Activated T-cell treated with anti-CD3 and anti-CD28 coated beads, Interleukin-2, amount 50 U/mL, for 24 hours (primary cell): Measurements from ENCODE around the gene ATPAF1.
A peak's percentile ranks its signal among the peaks of the same experiment; 100 is the strongest.

Source experiments
- DNase-seq: peaks from one replicate; pipeline ENCODE4 v3.0.0-alpha.2; 2020
- H3K27ac Mint-ChIP-seq: 2 replicates; pipeline ENCODE4 v1.8.0; 2020; ENCODE audit warnings: mild to moderate bottlenecking, mixed read lengths
- H3K27me3 Mint-ChIP-seq: 2 replicates; pipeline ENCODE4 v1.8.0; 2020; ENCODE audit warnings: mixed read lengths
- H3K36me3 Mint-ChIP-seq: 2 replicates; pipeline ENCODE4 v1.8.0; 2020; ENCODE audit warnings: low read depth, mixed read lengths
- H3K4me1 Mint-ChIP-seq: 2 replicates; pipeline ENCODE4 v1.8.0; 2020; ENCODE audit warnings: low read depth, mixed read lengths
- H3K4me3 Mint-ChIP-seq: 2 replicates; pipeline ENCODE4 v1.8.0; 2020; ENCODE audit warnings: mild to moderate bottlenecking, moderate library complexity, mixed read lengths
- H3K9me3 Mint-ChIP-seq: 2 replicates; pipeline ENCODE4 v1.8.0; 2020; ENCODE audit warnings: mixed read lengths

Gene ATPAF1

DNA sequence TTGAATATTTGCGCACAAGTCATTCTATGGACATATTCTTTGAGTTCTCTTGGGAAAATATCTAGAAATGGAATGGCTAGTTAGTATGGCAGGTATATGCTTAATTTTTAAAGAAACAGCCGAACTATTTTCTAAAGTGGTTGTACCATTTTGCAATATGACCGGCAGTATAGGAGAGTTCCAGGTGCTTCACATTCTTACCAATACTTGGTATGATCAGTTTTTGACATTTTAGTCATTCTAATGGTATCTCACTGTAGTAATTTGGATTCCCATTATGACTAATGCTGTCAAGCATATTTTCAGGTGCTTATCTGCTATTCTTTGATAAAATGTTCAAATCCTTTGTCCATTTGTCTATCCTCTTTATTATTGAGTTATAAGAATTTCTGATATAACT, 20.6 kb downstream of the ATPAF1 start:
- Mint-ChIP-seq H3K9me3 (peaks cover 4% of the 10 kb centered on the region), H3K4me3 (no peak overlapping the region), H3K4me1 (peaks cover 11% of the 10 kb centered on the region), H3K27ac (no peak overlapping the region), H3K36me3 (peaks cover 73% of the 10 kb centered on the region), H3K27me3 (no peaks in the 10 kb centered on the region)
- DNase-seq = no peak

DNA sequence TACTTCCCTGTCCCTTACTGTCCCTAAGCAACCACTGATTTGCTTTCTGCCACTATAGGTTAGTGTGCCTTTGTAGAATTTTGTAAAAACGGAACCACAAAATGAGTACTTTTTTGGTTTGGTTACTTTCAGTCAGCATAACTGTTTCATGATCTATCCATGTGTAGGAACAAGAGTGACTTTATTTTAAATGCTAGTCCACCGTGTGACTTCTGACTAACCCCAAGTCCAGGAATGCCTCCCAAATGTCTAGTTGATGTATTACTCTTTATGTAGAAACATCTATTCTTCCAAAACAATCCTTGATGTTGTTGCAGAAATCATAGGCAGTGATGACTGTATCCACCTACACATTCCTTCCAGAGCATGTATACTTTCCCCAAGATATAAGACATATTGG, 21.3 kb downstream of the ATPAF1 start:
- no peak overlapping the region for H3K4me3 Mint-ChIP-seq
- peaks cover 11% of the 10 kb centered on the region for H3K4me1 Mint-ChIP-seq
- no peak for DNase-seq
- no peaks in the 10 kb centered on the region for H3K27me3 Mint-ChIP-seq
- peaks cover 71% of the 10 kb centered on the region for H3K36me3 Mint-ChIP-seq
- H3K9me3 Mint-ChIP-seq = peaks cover 4% of the 10 kb centered on the region
- no peak overlapping the region for H3K27ac Mint-ChIP-seq

DNA sequence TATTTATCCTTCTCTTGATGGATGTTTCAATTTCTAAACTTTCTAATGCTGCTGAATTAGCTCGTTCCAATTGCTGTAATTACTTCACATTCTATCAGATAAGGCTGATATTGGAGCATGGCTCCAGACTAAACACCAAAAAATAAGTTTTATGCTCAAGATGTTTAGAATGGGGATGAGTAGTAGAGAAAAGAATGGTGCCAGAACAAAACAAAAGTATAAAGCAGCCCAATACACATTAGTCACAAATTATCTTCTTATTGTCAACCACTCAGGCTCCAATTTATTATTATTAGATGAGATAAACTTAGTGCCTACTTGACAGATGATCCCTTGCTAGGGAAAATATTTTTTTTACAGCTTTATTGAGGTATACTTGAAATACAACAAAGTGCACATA, 21.8 kb downstream of the ATPAF1 start:
- H3K4me3 Mint-ChIP-seq = no peak overlapping the region
- DNase-seq = no peak
- H3K27ac Mint-ChIP-seq = no peak overlapping the region
- peaks cover 11% of the 10 kb centered on the region for H3K4me1 Mint-ChIP-seq
- peaks cover 4% of the 10 kb centered on the region for H3K9me3 Mint-ChIP-seq
- peaks cover 71% of the 10 kb centered on the region for H3K36me3 Mint-ChIP-seq
- no peaks in the 10 kb centered on the region for H3K27me3 Mint-ChIP-seq

DNA sequence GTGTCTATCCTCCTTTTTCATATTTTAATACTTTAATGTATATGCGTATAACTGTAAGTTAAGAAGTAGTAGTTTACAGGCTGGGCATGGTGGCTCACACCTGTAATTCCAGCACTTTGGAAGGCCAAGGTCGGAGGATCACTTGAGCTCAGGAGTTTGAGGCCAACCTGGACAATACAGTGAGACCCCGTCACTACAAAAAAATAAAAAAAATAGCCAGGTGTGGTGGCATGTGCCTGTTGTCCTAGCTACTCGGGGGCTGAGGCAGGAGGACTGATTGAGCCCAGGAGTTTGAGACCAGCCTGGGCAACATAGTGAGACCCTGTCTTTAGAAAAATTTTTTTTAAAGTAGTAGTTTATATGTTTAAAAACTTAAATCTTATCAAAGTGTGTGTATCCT, 22.3 kb downstream of the ATPAF1 start:
- Mint-ChIP-seq H3K36me3 (peaks cover 69% of the 10 kb centered on the region), H3K4me1 (peaks cover 11% of the 10 kb centered on the region)

DNA sequence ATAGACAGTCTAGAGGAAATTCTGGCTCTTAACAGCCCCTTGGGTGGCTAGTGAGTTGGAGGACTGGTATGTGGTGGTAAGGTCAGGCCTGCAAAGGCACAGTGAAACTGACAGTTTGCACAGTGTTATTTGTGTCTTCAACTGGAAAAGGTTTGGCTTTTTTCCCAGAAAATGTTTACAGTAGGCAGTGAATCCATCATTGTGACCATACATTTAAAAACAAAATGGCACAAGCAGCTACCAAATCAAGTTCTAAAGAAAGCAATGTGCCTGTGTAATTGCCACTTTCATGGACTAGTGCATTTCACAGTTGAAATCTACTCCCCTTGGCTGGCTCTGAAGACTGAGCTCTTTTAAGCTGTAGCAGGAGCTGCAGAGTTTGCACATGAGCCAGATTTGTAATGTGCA, 24.8 kb downstream of the ATPAF1 start:
- Mint-ChIP-seq H3K4me1 (peaks cover 11% of the 10 kb centered on the region), H3K36me3 (peaks cover 59% of the 10 kb centered on the region), H3K27ac (no peak overlapping the region), H3K9me3 (no peaks in the 10 kb centered on the region), H3K27me3 (no peaks in the 10 kb centered on the region), H3K4me3 (no peak overlapping the region)
- no peak for DNase-seq

More for the DNA sequence above, 22.3 kb downstream of the ATPAF1 start:
- no peak for DNase-seq
- H3K27ac Mint-ChIP-seq = no peak overlapping the region
- H3K4me3 Mint-ChIP-seq = no peak overlapping the region
- no peaks in the 10 kb centered on the region for H3K27me3 Mint-ChIP-seq
- peaks cover 4% of the 10 kb centered on the region for H3K9me3 Mint-ChIP-seq

DNA sequence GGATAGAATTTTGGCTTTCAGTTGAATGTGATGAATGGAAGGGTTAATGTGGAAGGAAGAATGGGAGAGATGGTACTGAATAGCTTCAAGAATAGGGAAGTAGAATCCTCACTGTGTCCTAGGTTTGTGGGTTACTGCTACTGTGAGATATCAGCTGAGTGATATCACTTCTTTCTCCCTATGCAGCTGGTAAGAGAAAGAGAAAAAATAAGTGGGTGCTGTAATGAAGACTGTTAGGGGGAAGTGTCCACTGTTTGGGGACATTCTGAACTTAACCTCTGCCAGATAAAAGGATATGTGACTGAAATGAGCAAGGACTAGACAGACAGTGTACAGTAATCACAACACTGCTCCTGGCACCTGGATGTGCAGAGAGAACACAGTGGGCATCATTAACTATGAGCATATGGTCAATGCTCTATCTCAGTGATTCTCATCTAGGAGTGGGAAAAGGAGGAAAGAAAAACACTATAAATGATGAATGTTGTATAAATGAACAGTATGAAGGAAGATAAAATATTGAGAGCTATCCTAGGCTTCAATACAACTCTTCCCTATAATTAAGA, 26.0 kb downstream of the ATPAF1 start:
- peaks cover 58% of the 10 kb centered on the region for H3K36me3 Mint-ChIP-seq
- DNase-seq = no peak
- H3K27me3 Mint-ChIP-seq = no peaks in the 10 kb centered on the region
- H3K4me3 Mint-ChIP-seq = no peak overlapping the region
- H3K9me3 Mint-ChIP-seq = no peaks in the 10 kb centered on the region
- no peak overlapping the region for H3K27ac Mint-ChIP-seq
- peaks cover 7% of the 10 kb centered on the region for H3K4me1 Mint-ChIP-seq

DNA sequence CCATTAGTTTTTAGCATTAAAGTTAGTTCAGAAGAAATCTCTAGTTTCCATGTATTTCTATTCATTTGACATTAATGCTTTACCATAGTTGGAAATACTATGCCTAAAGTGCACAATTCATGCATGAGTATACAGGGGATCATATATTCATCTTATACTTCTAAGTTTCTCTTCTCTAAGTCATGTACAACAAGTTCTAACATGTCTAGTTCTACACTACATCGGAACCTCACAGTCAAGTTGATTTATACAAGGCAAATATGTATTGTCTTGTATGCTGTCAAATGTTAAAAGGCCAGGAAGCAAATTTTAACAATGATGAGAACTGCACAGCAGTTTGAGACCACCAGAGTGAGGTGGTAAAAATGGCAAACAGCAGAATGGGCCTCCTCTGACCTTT, 28.6 kb downstream of the ATPAF1 start:
- peaks cover 67% of the 10 kb centered on the region for H3K36me3 Mint-ChIP-seq
- H3K27ac Mint-ChIP-seq = no peak overlapping the region
- H3K4me1 Mint-ChIP-seq = no peaks in the 10 kb centered on the region
- DNase-seq = no peak
- H3K27me3 Mint-ChIP-seq = no peaks in the 10 kb centered on the region
- H3K4me3 Mint-ChIP-seq = no peak overlapping the region
- H3K9me3 Mint-ChIP-seq = no peaks in the 10 kb centered on the region

DNA sequence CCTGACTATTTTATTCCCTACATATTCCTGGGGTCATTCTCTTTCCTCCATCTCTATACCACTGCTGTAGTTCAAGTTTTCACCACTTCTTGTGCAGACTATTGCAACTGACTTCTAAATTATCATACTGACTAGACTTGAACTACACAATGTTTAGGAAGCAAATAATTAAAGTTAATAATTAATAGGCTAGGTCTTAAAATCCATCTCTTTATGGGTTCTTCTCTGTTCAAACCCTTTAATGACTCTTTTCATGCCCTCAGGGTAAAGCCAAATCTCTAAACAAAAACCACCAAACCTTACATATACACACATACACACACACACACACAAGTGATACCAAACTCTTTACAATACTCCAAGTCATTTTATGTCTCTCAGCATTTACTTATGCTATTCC, 29.2 kb downstream of the ATPAF1 start:
- Mint-ChIP-seq H3K4me3 (no peak overlapping the region), H3K4me1 (no peaks in the 10 kb centered on the region), H3K27me3 (no peaks in the 10 kb centered on the region), H3K36me3 (peaks cover 73% of the 10 kb centered on the region), H3K9me3 (no peaks in the 10 kb centered on the region), H3K27ac (peak overlapping the region; percentile 10)
- DNase-seq = no peak

DNA sequence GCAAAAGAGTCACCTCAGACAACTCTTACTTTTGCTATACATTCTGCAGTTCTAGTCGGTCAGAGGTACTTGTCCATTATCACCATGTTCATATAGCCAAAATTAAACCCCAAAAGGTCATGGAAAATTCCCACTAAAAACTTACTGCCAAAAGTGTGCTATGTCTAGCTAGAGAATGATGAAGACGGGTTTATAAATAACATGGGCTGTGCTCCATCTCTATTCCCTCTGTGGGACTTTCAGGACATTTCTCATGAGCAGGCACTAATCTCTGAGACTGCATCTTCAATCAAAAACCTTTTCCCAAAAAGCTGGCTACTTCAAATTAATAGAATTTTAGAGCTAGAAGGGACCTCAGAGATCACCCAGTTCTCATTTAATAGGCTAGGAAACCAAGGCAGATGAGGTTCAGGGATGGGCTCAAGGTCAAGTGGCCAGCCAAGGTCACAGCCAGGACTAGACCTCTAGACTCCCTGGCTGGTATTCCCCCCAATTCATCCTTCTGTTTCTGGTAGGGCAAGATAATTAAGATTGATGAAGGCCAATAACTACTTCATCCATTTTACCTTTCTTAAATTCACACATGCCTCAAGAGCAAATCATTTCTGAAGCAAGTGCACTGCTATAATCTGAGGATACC, 30.6 kb downstream of the ATPAF1 start:
- Mint-ChIP-seq H3K9me3 (no peaks in the 10 kb centered on the region), H3K4me1 (no peaks in the 10 kb centered on the region), H3K27ac (no peak overlapping the region), H3K36me3 (peaks cover 74% of the 10 kb centered on the region), H3K4me3 (no peak overlapping the region), H3K27me3 (no peaks in the 10 kb centered on the region)
- no peak for DNase-seq

DNA sequence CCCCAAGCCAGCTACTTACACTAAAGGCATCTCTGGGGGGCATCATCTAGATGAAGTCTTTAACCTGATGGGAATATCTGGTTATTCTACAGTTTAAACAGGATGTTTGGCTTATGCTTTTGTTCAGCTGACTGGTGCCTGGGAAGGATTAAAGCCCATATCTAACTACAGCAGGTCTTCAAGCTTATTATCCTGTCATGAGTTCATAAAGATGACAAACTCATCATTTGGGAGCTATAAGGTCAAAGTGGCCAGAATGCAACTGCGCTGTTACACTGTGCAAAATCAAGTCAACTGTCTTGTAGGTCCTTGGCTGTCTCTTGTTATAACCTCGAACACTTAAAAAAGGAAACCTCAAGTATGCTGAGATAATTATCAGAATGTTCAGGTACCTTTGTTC, 33.0 kb downstream of the ATPAF1 start:
- Mint-ChIP-seq H3K27me3 (no peaks in the 10 kb centered on the region), H3K4me3 (no peak overlapping the region), H3K27ac (no peak overlapping the region), H3K9me3 (no peaks in the 10 kb centered on the region), H3K4me1 (no peaks in the 10 kb centered on the region), H3K36me3 (peaks cover 74% of the 10 kb centered on the region)
- no peak for DNase-seq

DNA sequence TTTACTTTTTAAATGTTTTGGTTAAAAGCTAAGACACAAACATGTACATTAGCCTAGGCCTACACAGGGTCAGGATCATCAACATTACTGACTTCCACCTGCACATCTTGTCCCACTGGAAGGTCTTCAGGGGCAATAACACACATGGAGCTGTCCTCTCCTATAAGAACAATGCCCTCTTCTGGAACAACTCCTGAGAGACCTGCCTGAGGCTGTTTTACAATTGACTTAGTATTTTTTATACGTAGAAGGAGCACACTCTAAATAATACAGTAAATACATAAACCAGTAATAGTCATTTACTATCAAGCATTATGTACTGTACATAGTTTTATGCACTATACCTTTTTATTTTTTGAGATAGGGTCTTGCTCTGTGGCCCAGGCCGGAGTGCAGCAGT, 37.4 kb downstream of the ATPAF1 start:
- no peak for DNase-seq
- H3K4me1 Mint-ChIP-seq = no peaks in the 10 kb centered on the region
- no peak overlapping the region for H3K27ac Mint-ChIP-seq
- H3K27me3 Mint-ChIP-seq = no peaks in the 10 kb centered on the region
- peaks cover 53% of the 10 kb centered on the region for H3K36me3 Mint-ChIP-seq
- no peak overlapping the region for H3K4me3 Mint-ChIP-seq
- H3K9me3 Mint-ChIP-seq = no peaks in the 10 kb centered on the region

DNA sequence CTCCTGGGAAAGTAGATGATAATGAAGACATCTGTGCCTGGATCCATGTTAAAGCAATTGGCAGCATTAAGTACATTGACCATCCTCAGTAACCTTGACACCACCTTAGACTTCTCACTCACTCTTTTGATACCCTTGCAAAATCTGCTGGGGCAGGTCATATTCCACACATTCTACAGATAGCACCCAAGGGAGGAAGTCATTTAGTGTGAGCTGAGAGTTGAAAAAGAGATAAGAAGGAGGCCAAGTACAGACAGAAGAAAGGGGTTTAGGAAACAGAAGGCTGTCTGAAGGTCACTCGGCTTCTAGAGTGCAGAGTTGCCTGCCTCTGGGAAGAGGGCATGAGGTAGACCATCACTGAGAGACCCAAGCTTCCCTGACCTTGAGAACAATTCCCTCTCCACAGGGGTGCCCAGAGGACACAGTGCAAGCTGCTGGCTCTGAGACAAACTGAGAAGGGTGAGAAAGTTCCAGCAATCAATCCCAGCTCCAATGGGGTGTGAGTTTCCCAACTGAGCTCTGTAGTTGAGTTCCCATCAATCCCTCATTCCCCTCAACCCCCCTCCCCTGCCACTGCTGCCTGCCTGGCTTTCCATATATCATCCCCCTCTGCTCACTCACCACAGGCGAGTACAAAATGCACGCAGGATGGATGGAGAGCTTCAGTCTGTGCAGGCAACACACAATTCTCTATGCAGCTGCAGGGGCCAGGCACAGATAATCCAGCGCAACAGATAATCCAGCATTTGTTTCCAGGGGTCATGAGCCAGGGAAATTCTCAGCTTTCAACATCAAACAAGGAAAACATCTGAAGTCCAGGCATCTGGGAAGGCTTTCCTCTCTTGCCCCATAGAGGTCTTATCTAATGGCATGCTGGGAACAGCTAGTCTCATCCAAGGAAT, 44.2 kb downstream of the ATPAF1 start:
- Mint-ChIP-seq H3K4me3 (no peak overlapping the region), H3K27ac (no peak overlapping the region), H3K27me3 (no peaks in the 10 kb centered on the region), H3K36me3 (no peaks in the 10 kb centered on the region), H3K9me3 (no peaks in the 10 kb centered on the region), H3K4me1 (peaks cover 4% of the 10 kb centered on the region)
- DNase-seq = no peak

DNA sequence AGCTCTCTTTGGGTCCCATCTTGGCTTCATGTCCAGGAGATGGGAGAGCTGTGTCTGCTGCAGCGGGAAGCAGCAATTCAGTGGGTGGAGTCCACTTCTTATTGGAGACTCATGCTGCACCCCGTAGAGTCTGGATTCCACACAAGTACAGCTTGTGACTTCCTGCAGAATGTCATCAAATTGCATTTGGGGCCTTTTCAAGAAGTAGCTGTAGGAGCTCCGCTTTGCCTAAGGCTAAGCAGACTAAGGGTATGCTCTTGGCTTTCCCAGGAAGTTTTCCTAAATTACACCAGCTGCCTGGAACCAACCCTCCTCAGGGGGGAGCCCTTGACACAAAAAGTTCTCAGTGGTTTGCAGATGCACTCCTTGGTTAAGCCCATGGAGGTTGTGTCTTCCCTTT, 45.8 kb downstream of the ATPAF1 start:
- Mint-ChIP-seq H3K27me3 (no peaks in the 10 kb centered on the region), H3K27ac (no peak overlapping the region), H3K9me3 (no peaks in the 10 kb centered on the region), H3K36me3 (no peaks in the 10 kb centered on the region), H3K4me1 (peaks cover 9% of the 10 kb centered on the region), H3K4me3 (no peak overlapping the region)
- DNase-seq = no peak

DNA sequence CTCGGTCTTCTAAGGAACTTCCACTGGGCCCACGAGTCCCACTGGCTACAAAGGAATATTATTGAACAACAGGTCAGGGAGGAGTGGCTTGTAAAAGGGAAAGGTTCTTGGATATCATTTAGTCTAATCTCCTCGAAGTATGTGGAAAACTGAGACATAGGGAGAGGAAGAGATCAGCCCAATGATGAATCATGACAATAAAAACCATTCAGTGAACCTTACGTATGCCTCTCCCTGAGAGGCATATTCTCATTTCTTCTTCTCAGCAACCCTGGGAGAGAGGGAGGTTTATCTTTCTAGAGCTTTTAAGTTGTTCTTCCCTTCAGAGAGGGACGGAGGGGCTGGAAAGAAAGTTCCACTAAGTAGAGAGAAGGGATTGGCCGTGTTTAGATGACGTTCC, 46.2 kb downstream of the ATPAF1 start:
- H3K27me3 Mint-ChIP-seq = no peaks in the 10 kb centered on the region
- no peaks in the 10 kb centered on the region for H3K9me3 Mint-ChIP-seq

DNA sequence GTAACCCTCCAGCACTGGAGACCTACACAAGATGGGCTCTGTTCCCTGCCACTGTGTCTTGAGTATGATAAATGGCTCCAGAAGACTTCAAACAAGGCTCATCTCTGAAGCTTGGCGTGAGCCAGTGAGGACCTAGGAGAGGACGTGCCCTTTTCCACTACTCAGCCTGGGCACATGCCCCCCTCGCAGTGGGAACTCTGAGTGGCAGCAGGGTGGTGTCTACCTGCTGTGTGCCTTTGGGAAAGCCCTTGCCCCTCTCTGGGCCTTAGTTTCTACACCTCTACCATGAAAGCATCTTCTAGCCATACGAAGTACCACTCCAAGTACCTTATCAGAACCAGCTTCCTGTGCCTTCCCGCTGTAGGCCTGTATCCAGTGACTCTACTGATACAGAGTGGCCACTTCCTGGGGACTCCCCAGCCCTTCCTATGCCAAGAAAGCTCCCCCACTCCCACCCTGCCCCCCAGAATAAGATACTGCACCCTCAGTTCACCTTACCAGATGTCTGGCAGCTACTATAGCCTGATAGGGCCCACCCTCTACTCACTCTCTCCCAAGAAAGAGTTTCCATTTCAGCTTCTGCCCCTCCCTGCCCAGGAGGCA, 48.4 kb downstream of the ATPAF1 start:
- no peak overlapping the region for H3K4me3 Mint-ChIP-seq
- H3K4me1 Mint-ChIP-seq = peaks cover 29% of the 10 kb centered on the region
- H3K36me3 Mint-ChIP-seq = peaks cover 4% of the 10 kb centered on the region
- H3K9me3 Mint-ChIP-seq = no peaks in the 10 kb centered on the region
- H3K27ac Mint-ChIP-seq = no peak overlapping the region
- no peaks in the 10 kb centered on the region for H3K27me3 Mint-ChIP-seq
- DNase-seq = no peak

More for the DNA sequence above, 46.2 kb downstream of the ATPAF1 start:
- Mint-ChIP-seq H3K27ac (no peak overlapping the region), H3K4me1 (peaks cover 14% of the 10 kb centered on the region), H3K4me3 (no peak overlapping the region), H3K36me3 (no peaks in the 10 kb centered on the region)
- DNase-seq = no peak
